Skeletal muscle satellite cell (primary cell): ENCODE measurements around the gene CAMKK2.
"Not testable (repeated sequence)": the region's sequence is repeated elsewhere in the genome, so short reads cannot be mapped to it uniquely, and the experiment has no call there.

Experiments
- H3K27me3 ChIP-seq: 2 replicates; pipeline ENCODE4 v1.7.0; 2013; ENCODE audit warnings: low read length; ENCODE audit not compliant: control insufficient read depth, insufficient read depth
- H3K36me3 ChIP-seq: 2 replicates; pipeline ENCODE4 v1.7.0; 2013; ENCODE audit warnings: mild to moderate bottlenecking, control low read depth, low read length; ENCODE audit not compliant: insufficient read depth
- H3K4me1 ChIP-seq: 2 replicates; pipeline ENCODE4 v1.7.0; 2013; ENCODE audit warnings: low read length; ENCODE audit not compliant: control insufficient read depth, insufficient read depth
- H3K4me2 ChIP-seq: 2 replicates; pipeline ENCODE4 v1.7.0; 2013; ENCODE audit warnings: mild to moderate bottlenecking, low read length
- H3K4me3 ChIP-seq: 2 replicates; pipeline ENCODE4 v1.7.0; 2013; ENCODE audit warnings: low read length
- H3K9ac ChIP-seq: 2 replicates; pipeline ENCODE4 v1.7.0; 2013; ENCODE audit warnings: mild to moderate bottlenecking, low read depth, low read length, moderate library complexity
- H3K9me3 ChIP-seq: replicated peaks from 2 replicates; pipeline ENCODE4 v1.7.0; 2013; ENCODE audit warnings: mild to moderate bottlenecking, control low read depth, low read length

CAMKK2 gene

GRCh38 chr12:121239351-121240061 is 57.0 kb downstream of the CAMKK2 start:
- no peak overlapping the region for H3K4me3 ChIP-seq

GRCh38 chr12:121238604-121239350 is 57.7 kb downstream of the CAMKK2 start:
- Histone ChIP-seq H3K9ac (no peak overlapping the region), H3K4me1 (peaks cover 10% of the 10 kb centered on the region), H3K4me3 (no peak overlapping the region), H3K27me3 (no peaks in the 10 kb centered on the region), H3K9me3 (no peaks in the 10 kb centered on the region), H3K36me3 (peaks cover 14% of the 10 kb centered on the region), H3K4me2 (no peak overlapping the region)

More at GRCh38 chr12:121239351-121240061, 57.0 kb downstream of the CAMKK2 start:
- H3K36me3 ChIP-seq, result peaks cover 15% of the 10 kb centered on the region
- no peaks in the 10 kb centered on the region for H3K27me3 ChIP-seq
- no peak overlapping the region for H3K4me2 ChIP-seq
- peaks cover 10% of the 10 kb centered on the region for H3K4me1 ChIP-seq
- H3K9me3 ChIP-seq, result no peaks in the 10 kb centered on the region
- H3K9ac ChIP-seq, result no peak overlapping the region

- Histone ChIP-seq H3K9ac (no peak overlapping the region), H3K27me3 (no peaks in the 10 kb centered on the region), H3K4me3 (no peak overlapping the region), H3K4me1 (peaks cover 10% of the 10 kb centered on the region), H3K9me3 (no peaks in the 10 kb centered on the region), H3K4me2 (no peak overlapping the region), H3K36me3 (peaks cover 10% of the 10 kb centered on the region)
Measured at GRCh38 chr12:121238086-121238485, 58.4 kb downstream of the CAMKK2 start.

GRCh38 chr12:121237415-121237814 is 59.1 kb downstream of the CAMKK2 start:
- H3K36me3 ChIP-seq, result peaks cover 10% of the 10 kb centered on the region
- no peak overlapping the region for H3K9ac ChIP-seq
- no peaks in the 10 kb centered on the region for H3K9me3 ChIP-seq
- peaks cover 10% of the 10 kb centered on the region for H3K4me1 ChIP-seq
- H3K27me3 ChIP-seq, result no peaks in the 10 kb centered on the region
- H3K4me3 ChIP-seq, result no peak overlapping the region
- H3K4me2 ChIP-seq, result no peak overlapping the region

- no peak overlapping the region for H3K9ac ChIP-seq
- no peaks in the 10 kb centered on the region for H3K9me3 ChIP-seq
- H3K4me3 ChIP-seq, result no peak overlapping the region
- no peak overlapping the region for H3K4me2 ChIP-seq
- peaks cover 9% of the 10 kb centered on the region for H3K36me3 ChIP-seq
- peaks cover 10% of the 10 kb centered on the region for H3K4me1 ChIP-seq
- H3K27me3 ChIP-seq, result no peaks in the 10 kb centered on the region
Measured at GRCh38 chr12:121236776-121237175, 59.7 kb downstream of the CAMKK2 start.

GRCh38 chr12:121233628-121234020 is 62.9 kb downstream of the CAMKK2 start:
- Histone ChIP-seq H3K4me3 (no peak overlapping the region), H3K9me3 (no peaks in the 10 kb centered on the region), H3K36me3 (no peaks in the 10 kb centered on the region), H3K27me3 (no peaks in the 10 kb centered on the region), H3K4me2 (no peak overlapping the region), H3K9ac (no peak overlapping the region), H3K4me1 (no peaks in the 10 kb centered on the region)

- Histone ChIP-seq H3K27me3 (no peaks in the 10 kb centered on the region), H3K9ac (no peak overlapping the region), H3K36me3 (no peaks in the 10 kb centered on the region), H3K4me2 (no peak overlapping the region), H3K9me3 (no peaks in the 10 kb centered on the region), H3K4me1 (no peaks in the 10 kb centered on the region), H3K4me3 (no peak overlapping the region)
Measured at GRCh38 chr12:121232977-121233627, 63.4 kb downstream of the CAMKK2 start.

GRCh38 chr12:121232163-121232562 is 64.3 kb downstream of the CAMKK2 start:
- Histone ChIP-seq H3K4me1 (no peaks in the 10 kb centered on the region), H3K4me3 (no peak overlapping the region), H3K9me3 (no peaks in the 10 kb centered on the region), H3K27me3 (no peaks in the 10 kb centered on the region), H3K36me3 (no peaks in the 10 kb centered on the region), H3K9ac (no peak overlapping the region), H3K4me2 (no peak overlapping the region)

- no peaks in the 10 kb centered on the region for H3K9me3 ChIP-seq
- H3K4me2 ChIP-seq, result no peak overlapping the region
- no peak overlapping the region for H3K4me3 ChIP-seq
- H3K36me3 ChIP-seq, result no peaks in the 10 kb centered on the region
- no peak overlapping the region for H3K9ac ChIP-seq
- no peaks in the 10 kb centered on the region for H3K4me1 ChIP-seq
- H3K27me3 ChIP-seq, result no peaks in the 10 kb centered on the region
Measured at GRCh38 chr12:121230538-121230907, 66.0 kb downstream of the CAMKK2 start.

- not testable (repeated sequence) for H3K9me3 ChIP-seq, H3K36me3 ChIP-seq, H3K4me2 ChIP-seq, H3K4me3 ChIP-seq, H3K9ac ChIP-seq, H3K27me3 ChIP-seq, H3K4me1 ChIP-seq
Measured at GRCh38 chr12:121229826-121230537, 66.5 kb downstream of the CAMKK2 start.

GRCh38 chr12:121228919-121229665 is 67.4 kb downstream of the CAMKK2 start:
- Histone ChIP-seq H3K4me3 (no peak overlapping the region), H3K4me2 (no peak overlapping the region), H3K27me3 (no peaks in the 10 kb centered on the region), H3K9ac (no peak overlapping the region), H3K4me1 (no peaks in the 10 kb centered on the region), H3K36me3 (no peaks in the 10 kb centered on the region), H3K9me3 (no peaks in the 10 kb centered on the region)
